Skeletal muscle satellite cell (primary cell): ENCODE results near the gene MKX.
A peak's percentile ranks its signal among the peaks of the same experiment; 100 is the strongest.

Experiments
- H3K27me3 ChIP-seq: 2 replicates; pipeline ENCODE4 v1.7.0; 2013; ENCODE audit warnings: low read length; ENCODE audit not compliant: control insufficient read depth, insufficient read depth
- H3K36me3 ChIP-seq: 2 replicates; pipeline ENCODE4 v1.7.0; 2013; ENCODE audit warnings: mild to moderate bottlenecking, control low read depth, low read length; ENCODE audit not compliant: insufficient read depth
- H3K4me1 ChIP-seq: 2 replicates; pipeline ENCODE4 v1.7.0; 2013; ENCODE audit warnings: low read length; ENCODE audit not compliant: control insufficient read depth, insufficient read depth
- H3K4me2 ChIP-seq: 2 replicates; pipeline ENCODE4 v1.7.0; 2013; ENCODE audit warnings: mild to moderate bottlenecking, low read length
- H3K4me3 ChIP-seq: 2 replicates; pipeline ENCODE4 v1.7.0; 2013; ENCODE audit warnings: low read length
- H3K9ac ChIP-seq: 2 replicates; pipeline ENCODE4 v1.7.0; 2013; ENCODE audit warnings: mild to moderate bottlenecking, low read depth, low read length, moderate library complexity
- H3K9me3 ChIP-seq: replicated peaks from 2 replicates; pipeline ENCODE4 v1.7.0; 2013; ENCODE audit warnings: mild to moderate bottlenecking, control low read depth, low read length

The MKX gene

DNA sequence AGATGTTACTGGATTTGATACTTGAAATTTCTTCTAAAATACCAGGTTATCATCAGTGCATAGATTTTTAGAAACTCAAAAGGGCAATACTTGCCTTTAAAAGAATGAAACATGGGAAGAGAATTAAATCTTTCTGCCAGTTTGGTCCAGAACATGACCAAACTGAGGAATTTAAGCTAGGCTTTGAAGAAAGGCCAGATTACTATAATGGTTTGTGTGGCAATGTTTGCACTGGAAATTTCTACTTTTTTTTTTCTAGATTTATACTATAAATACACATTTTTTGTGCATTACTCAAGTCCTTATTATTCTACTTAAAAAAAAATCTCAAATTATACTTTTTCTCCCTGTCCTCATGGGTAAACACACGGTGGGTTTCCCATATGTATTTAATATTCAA is 9.2 kb downstream of the MKX start:
- Histone ChIP-seq H3K9me3 (no peaks in the 10 kb centered on the region), H3K4me3 (no peak overlapping the region), H3K4me1 (no peaks in the 10 kb centered on the region), H3K36me3 (no peaks in the 10 kb centered on the region), H3K27me3 (no peaks in the 10 kb centered on the region), H3K9ac (no peak overlapping the region), H3K4me2 (no peak overlapping the region)

DNA sequence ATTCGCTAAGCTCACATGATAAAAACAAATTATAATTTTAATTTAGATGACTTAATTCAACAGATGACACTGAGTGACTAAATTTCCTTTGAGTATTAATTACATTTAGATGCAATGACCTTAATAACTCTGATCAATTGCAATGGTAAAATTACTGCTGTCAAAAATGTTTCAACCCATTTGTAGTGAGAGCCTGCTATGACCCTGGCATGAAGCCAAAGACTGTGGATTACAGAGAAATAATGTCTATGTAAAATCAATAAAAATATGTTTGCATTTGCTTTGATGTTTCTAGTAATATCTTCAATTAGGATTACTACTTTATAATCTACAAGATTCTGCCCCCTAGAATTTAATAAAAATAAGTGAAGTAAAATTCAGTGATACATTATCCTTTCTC is 15.6 kb downstream of the MKX start:
- no peaks in the 10 kb centered on the region for H3K9me3 ChIP-seq
- no peaks in the 10 kb centered on the region for H3K4me1 ChIP-seq
- no peak overlapping the region for H3K9ac ChIP-seq
- H3K4me3 ChIP-seq, result no peak overlapping the region
- H3K36me3 ChIP-seq, result no peaks in the 10 kb centered on the region
- no peaks in the 10 kb centered on the region for H3K27me3 ChIP-seq
- H3K4me2 ChIP-seq, result no peak overlapping the region

DNA sequence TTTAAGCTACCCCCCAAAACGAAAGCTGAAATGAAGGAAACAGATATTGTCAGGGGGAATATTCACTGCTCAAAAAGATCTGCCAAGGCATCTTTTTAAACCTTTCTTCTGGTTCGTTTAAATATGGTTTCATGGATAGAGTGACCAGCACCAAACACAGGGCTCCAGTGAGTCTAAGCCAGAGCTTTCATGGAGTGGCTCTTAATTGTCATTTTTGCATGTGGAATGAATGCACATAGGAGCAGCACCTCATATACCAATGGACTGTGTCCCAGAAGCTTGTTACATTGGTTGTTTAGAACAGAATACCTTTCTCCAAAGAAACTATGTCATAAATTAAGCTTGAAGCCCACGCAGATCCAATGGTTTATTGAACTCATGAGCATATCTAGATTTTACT is 17.3 kb downstream of the MKX start:
- Histone ChIP-seq H3K36me3 (no peaks in the 10 kb centered on the region), H3K4me1 (peaks cover 1% of the 10 kb centered on the region), H3K4me3 (no peak overlapping the region), H3K9me3 (no peaks in the 10 kb centered on the region), H3K9ac (no peak overlapping the region), H3K4me2 (no peak overlapping the region), H3K27me3 (no peaks in the 10 kb centered on the region)

DNA sequence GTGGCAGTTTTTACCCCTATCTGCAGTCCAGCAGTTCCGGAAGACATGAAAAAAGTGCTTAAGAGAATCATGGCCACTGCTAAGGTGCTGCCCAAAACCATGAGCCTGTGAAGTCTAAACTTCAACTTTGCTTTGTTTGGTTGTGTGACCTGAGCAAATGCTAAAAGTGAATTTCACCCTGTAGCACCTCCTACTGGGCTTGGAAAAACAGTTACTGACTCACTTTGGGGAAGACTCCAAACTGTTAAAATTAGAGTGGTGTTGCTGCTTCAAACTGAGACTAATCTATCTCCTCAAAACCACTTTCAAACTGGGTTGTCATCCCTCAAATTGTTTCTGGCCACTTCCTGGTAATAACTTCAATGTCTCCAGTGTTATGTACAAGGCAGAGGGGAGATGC is 21.3 kb downstream of the MKX start:
- H3K4me1 ChIP-seq, result peaks cover 4% of the 10 kb centered on the region

DNA sequence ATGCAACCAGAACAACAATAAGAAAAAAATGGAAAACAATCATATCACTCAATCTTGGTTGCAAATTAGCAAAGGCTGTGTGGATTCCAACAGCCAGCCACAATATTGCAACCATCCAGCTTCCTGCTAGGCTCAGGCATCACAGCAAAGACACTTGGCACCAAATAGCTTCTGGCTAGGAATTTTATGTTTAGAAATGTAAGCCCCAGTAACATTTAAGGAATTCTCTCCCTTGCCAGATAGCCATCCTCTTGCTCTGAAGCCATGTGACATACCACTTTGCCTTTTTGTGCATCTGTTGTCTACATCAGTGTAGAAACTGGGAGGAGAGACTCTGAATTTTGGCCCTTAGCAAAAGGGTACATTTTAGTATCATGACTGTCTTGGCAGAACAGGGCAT is 22.2 kb downstream of the MKX start:
- H3K9ac ChIP-seq, result no peak overlapping the region
- no peak overlapping the region for H3K4me3 ChIP-seq
- H3K36me3 ChIP-seq, result no peaks in the 10 kb centered on the region
- no peak overlapping the region for H3K4me2 ChIP-seq
- H3K4me1 ChIP-seq, result peaks cover 4% of the 10 kb centered on the region
- no peaks in the 10 kb centered on the region for H3K27me3 ChIP-seq
- no peaks in the 10 kb centered on the region for H3K9me3 ChIP-seq

More for the DNA sequence above, 21.3 kb downstream of the MKX start:
- no peak overlapping the region for H3K9ac ChIP-seq
- H3K4me2 ChIP-seq, result no peak overlapping the region
- H3K9me3 ChIP-seq, result no peaks in the 10 kb centered on the region
- H3K4me3 ChIP-seq, result no peak overlapping the region
- no peaks in the 10 kb centered on the region for H3K36me3 ChIP-seq
- no peaks in the 10 kb centered on the region for H3K27me3 ChIP-seq

DNA sequence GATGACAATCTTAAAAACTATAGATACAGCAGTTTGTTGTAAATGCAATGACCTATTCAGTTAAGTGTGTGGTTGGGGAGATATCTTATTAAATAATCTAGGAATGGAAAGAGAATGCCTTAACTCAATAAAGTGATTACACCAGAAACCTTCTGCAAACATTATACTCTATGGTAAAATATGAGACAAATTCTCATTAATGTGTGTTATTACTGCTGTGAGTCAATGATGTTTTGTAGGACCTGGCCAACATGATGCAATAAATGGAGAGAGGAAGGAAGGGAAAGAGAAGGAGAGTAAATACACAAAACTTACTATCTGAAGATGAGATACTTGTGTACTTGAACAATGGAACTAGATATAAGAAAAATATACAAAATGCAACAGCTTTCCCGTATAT is 25.1 kb downstream of the MKX start:
- Histone ChIP-seq H3K27me3 (no peaks in the 10 kb centered on the region), H3K36me3 (no peaks in the 10 kb centered on the region), H3K4me2 (no peak overlapping the region), H3K9ac (no peak overlapping the region), H3K4me3 (no peak overlapping the region), H3K4me1 (peaks cover 4% of the 10 kb centered on the region), H3K9me3 (no peaks in the 10 kb centered on the region)

DNA sequence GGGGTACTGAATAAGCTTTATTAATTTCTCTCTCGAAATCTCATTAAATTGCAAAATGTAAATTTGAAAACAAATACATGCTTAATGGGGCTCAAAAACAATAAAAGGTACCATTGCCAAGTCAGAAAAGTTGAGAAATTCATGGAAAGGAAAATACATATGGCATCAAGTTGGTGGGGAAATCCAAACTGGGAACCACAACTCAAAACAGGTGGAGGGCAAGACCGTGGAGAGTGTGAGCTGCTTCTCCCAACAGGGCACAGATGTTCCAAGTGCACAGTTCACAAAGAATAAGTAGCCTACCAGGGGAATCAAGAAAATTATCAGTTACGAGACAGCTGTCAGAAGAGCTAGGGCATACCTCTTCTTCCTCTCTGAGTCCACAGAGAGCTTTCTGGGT is 26.6 kb downstream of the MKX start:
- Histone ChIP-seq H3K4me1 (peaks cover 11% of the 10 kb centered on the region), H3K9ac (no peak overlapping the region), H3K4me2 (no peak overlapping the region), H3K36me3 (no peaks in the 10 kb centered on the region), H3K4me3 (no peak overlapping the region), H3K27me3 (no peaks in the 10 kb centered on the region), H3K9me3 (no peaks in the 10 kb centered on the region)

DNA sequence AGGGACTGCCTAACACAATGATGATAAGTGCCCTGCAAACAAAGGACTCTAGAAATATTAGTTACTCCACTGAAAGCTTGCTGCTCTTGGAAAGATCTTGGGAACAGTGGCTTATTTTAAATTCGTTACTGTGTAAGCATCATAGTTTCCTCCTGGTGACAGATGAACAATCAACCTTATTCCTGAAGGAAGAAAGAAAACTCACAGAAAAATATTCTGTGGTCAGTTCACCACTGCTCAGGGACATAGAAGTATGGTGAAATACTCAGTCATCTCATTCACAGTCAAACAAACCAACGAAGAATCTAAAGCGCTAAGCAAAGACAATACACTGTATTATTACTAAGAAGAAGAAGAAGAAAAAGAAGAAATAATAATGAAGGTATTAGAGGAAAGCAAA is 27.8 kb downstream of the MKX start:
- H3K9me3 ChIP-seq, result no peaks in the 10 kb centered on the region
- H3K27me3 ChIP-seq, result no peaks in the 10 kb centered on the region
- H3K36me3 ChIP-seq, result no peaks in the 10 kb centered on the region
- H3K4me1 ChIP-seq, result peaks cover 6% of the 10 kb centered on the region
- H3K4me3 ChIP-seq, result no peak overlapping the region
- no peak overlapping the region for H3K9ac ChIP-seq
- no peak overlapping the region for H3K4me2 ChIP-seq

DNA sequence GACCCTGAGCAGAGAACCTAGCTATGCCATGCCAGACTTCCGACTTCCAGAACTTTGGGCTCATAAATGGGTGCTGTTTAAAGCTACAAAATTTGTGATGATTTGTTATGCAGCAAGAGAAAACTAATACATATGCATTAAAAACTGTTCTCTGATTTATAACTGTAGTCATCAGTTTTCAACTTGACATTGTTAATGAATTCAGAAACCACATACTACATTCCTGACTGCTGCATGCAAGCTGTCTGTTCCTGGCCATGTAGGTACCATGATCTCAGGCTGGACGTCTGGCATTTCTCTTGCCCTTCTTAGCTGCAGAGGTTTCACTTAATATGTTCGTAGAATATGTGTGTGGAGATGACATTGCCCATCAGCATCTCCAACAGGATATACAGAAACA is 28.4 kb downstream of the MKX start:
- Histone ChIP-seq H3K36me3 (no peaks in the 10 kb centered on the region), H3K9ac (no peak overlapping the region), H3K4me2 (no peak overlapping the region), H3K27me3 (no peaks in the 10 kb centered on the region), H3K4me1 (peaks cover 6% of the 10 kb centered on the region), H3K9me3 (no peaks in the 10 kb centered on the region), H3K4me3 (no peak overlapping the region)

DNA sequence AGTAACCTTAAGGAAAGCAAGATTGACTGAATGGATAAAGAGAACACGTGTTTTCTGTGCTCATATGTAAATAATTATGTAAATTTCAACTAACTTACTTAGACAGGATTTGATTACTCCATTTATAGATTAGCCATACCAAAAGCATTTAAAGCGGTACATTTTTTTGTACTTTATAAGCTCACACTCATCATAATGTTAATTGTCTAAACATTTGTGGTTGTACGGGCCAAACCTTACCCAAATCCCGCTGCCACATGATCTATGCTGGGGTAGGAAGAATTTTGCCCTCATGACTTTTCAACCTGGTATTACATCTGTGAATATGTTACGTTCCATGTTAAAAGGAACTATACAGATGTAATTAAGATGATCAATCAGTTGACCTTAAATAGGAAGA is 29.1 kb downstream of the MKX start:
- no peaks in the 10 kb centered on the region for H3K36me3 ChIP-seq
- no peak overlapping the region for H3K4me2 ChIP-seq
- H3K9ac ChIP-seq, result no peak overlapping the region
- peaks cover 6% of the 10 kb centered on the region for H3K4me1 ChIP-seq
- no peaks in the 10 kb centered on the region for H3K27me3 ChIP-seq
- no peak overlapping the region for H3K4me3 ChIP-seq
- H3K9me3 ChIP-seq, result no peaks in the 10 kb centered on the region

DNA sequence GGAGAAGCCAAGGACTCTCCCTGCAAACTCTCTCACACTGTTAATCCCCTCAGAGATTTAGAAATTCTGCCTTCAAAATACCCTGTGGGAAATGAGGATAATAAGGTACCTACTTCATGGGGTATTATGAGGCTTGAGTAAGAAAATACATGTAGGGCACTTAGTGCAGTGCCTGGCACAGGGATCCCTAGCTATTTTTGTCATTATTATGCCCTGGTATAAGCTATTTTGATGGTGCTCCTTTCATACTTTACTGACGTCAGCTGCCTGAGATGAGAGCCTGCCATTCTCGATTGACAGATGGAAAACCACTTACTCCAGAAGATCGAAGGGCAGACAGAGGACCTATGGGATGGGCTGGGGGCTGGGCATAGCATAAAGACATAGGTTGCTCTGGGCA is 30.1 kb downstream of the MKX start:
- Histone ChIP-seq H3K4me1 (peaks cover 6% of the 10 kb centered on the region), H3K9me3 (no peaks in the 10 kb centered on the region), H3K27me3 (no peaks in the 10 kb centered on the region), H3K9ac (no peak overlapping the region), H3K4me3 (no peak overlapping the region), H3K36me3 (no peaks in the 10 kb centered on the region), H3K4me2 (no peak overlapping the region)

DNA sequence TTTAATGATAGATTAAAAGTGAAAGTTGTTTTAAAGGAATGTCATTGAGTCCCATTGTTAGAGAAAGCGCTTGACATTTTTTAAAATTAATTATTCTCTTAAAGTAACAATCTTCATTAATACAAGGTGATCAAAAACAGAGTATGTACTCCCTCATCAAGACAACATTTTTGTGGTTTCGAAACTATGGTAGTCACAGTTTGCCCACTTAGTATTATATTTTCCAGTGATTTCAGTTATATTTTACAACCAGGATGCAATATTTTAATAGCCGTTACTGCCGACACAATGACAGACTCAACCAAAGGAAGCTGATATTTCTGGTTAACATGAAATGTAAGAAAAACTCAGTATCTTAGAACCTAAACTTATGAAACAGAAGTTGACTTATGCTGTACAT is 31.3 kb downstream of the MKX start:
- no peaks in the 10 kb centered on the region for H3K9me3 ChIP-seq
- H3K27me3 ChIP-seq, result no peaks in the 10 kb centered on the region
- H3K36me3 ChIP-seq, result no peaks in the 10 kb centered on the region
- peak overlapping the region; percentile 67 for H3K9ac ChIP-seq
- peak overlapping the region; percentile 78 for H3K4me2 ChIP-seq
- H3K4me1 ChIP-seq, result peaks cover 6% of the 10 kb centered on the region
- peak overlapping the region; percentile 55 for H3K4me3 ChIP-seq
